ENCODE data around the gene CDK14. TPM values are rescaled to one million over a fixed set of nuclear protein-coding genes. Genes with fewer than 3 reads are reported as not detected.

Gene CDK14
- total RNA-seq, 2 experiments from 2014 or later: not detected

DNA sequence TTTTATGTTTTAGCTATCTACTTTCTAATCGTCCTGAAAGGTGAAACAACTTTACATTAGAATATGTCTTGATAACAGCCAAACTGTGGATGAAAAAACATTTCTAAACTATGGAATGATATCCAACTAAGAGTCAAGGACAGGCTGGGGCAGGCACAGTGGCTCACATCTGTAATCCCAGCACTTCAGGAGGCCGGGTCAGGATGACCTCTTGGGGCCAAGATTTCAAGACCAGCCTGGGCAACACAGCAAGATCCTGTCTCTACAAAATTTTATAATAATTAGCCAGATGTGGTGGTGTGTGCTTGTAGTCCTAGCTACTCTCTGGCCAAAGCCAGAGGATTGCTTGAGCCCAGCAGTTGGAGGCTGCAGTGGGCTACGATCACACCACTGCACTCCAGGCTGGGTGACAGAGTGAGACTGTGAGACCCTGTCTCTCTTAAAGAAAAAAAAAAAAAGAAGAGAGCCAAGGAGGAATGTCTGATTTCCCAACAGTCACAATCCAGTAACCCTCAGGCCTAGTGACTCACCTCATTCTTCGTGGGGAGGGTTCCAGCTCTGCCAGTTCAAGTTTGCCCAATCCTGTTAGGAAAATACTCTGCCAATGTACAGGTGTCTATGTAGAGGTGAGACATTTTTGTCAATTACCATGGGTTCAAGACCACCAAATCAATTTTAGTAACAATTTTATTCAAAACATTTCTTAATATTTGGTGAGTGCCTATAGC lies 653.5 kb downstream of the CDK14 start:
- ChIA-PET CTCF (interaction anchor here (0.6 kb wide), 2 partner anchors 8 to 1591 kb away, joined by 3 read pairs; no protein-coding TSS in a partner anchor), POLR2A (no interaction called here)
- Mint-ChIP-seq H3K4me3 (no peak overlapping the region), H3K36me3 (ENCODE audit: low read depth) (no peaks in the 10 kb centered on the region), H3K4me1 (no peaks in the 10 kb centered on the region), H3K9me3 (peaks cover 2% of the 10 kb centered on the region), H3K27me3 (no peaks in the 10 kb centered on the region), H3K27ac (no peak overlapping the region)
- no peak for DNase-seq

DNA sequence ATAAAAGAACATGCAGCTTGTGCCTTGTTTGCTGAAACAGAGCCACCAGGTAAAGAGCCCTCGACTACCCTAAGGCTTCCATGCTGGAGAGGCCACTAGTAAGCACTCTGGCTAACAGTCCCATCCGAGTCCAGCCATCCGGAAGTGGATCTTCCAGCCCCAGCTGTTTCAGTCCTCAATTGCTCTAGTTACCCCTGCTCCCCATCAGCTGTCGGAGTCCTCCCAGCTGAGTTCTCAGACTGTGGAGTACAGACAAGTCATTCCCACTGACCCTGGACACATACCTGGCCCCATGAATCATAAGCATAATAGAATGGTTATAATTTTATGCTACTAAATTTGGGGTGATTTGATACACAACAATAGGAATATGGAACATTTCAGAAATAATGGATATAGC lies 654.6 kb downstream of the CDK14 start:
- no peak for DNase-seq
- ChIA-PET POLR2A (no interaction called here), CTCF (no interaction called here)
- H3K4me1 Mint-ChIP-seq: no peaks in the 10 kb centered on the region
- peaks cover 9% of the 10 kb centered on the region for H3K9me3 Mint-ChIP-seq
- peaks cover 4% of the 10 kb centered on the region for H3K27me3 Mint-ChIP-seq
- H3K4me3 Mint-ChIP-seq: no peak overlapping the region
- no peak overlapping the region for H3K27ac Mint-ChIP-seq
- no peaks in the 10 kb centered on the region for H3K36me3 Mint-ChIP-seq (ENCODE audit: low read depth)

DNA sequence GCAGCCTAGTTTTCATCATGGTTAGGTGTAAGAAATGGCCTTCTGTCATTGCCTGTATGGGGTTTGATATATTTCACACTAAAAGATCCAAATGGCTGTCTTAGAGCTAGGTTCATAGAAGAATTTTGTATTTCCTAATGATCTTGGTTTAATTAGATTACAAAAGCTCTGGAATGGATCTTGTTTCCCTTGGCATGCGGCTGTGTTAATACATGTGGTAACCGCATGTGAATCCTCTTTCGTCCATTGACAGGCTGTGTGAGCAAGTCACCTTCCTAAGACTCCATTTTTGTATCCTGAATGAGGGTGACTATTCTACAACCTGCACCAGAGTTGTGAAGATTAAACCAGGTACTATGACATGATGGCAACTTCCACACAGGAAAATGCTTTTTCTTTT lies 655.8 kb downstream of the CDK14 start:
- no peak overlapping the region for H3K27ac Mint-ChIP-seq
- H3K36me3 Mint-ChIP-seq (ENCODE audit: low read depth): no peaks in the 10 kb centered on the region
- H3K9me3 Mint-ChIP-seq: peaks cover 12% of the 10 kb centered on the region
- POLR2A ChIA-PET: no interaction called here
- no peak for DNase-seq
- no peak overlapping the region for H3K4me3 Mint-ChIP-seq
- H3K27me3 Mint-ChIP-seq: peaks cover 5% of the 10 kb centered on the region
- CTCF ChIA-PET: no interaction called here
- no peaks in the 10 kb centered on the region for H3K4me1 Mint-ChIP-seq

Other genes with a start within 250 kb of the CDK14 start
- gene GTPBP10, start 249.6 kb upstream of the CDK14 start, total RNA-seq: 10 to 100 TPM; 24.0 to 30.1 TPM
- gene CLDN12, start 192.9 kb upstream of the CDK14 start, total RNA-seq: 1 to 10 TPM; 2.4 TPM
- not detected for gene PTTG1IP2, start 126.7 kb upstream of the CDK14 start, total RNA-seq

All from activated CD4-positive, alpha-beta T cell treated with anti-CD3 and anti-CD28 coated beads, Interleukin-2, amount 10 ng/mL, durations not matched to agents 7 days and 5 days (primary cell).